Kidney (tissue), 14 donors: ENCODE measurements around the gene PPFIA4. TPM values are rescaled to one million over a fixed set of nuclear protein-coding genes. Genes with fewer than 3 reads are reported as not detected.
"Not testable (repeated sequence)": the region's sequence is repeated elsewhere in the genome, so short reads cannot be mapped to it uniquely, and the experiment has no call there.

ENCODE experiments used
- DNase-seq, 5 donors: peaks; one replicate each; pipeline ENCODE4 v3.0.0-alpha.2; 2013 to 2020
- FAIRE-seq: peaks from 2 replicates; lab custom pipeline; 2012; peaks lifted over from hg19 to GRCh38; lab: Jason Lieb, UNC
- H3K27ac ChIP-seq, 2 donors: one replicate each; pipeline ENCODE4 v1.7.0; 2013; ENCODE audit warnings: low read depth in 2 of 2, low read length in 2 of 2, inconsistent platforms in 1 of 2
- H3K27me3 ChIP-seq: one replicate; pipeline ENCODE4 v1.7.1; 2013; ENCODE audit warnings: low read length, inconsistent platforms; ENCODE audit not compliant: control insufficient read depth, insufficient read depth
- H3K36me3 ChIP-seq, 3 donors: one replicate each; pipeline versions ENCODE4 v1.7.0 to v1.7.1; 2013; ENCODE audit warnings: low read length in 3 of 3, control low read depth in 1 of 3, inconsistent platforms in 1 of 3; ENCODE audit not compliant: insufficient read depth in 3 of 3, control insufficient read depth in 2 of 3
- H3K4me1 ChIP-seq, 3 donors: one replicate each; pipeline versions ENCODE4 v1.7.0 to v1.7.1; 2013; ENCODE audit warnings: low read length in 3 of 3, inconsistent platforms in 1 of 3, low read depth in 1 of 3; ENCODE audit not compliant: control insufficient read depth in 2 of 3, insufficient read depth in 2 of 3
- H3K4me3 ChIP-seq, 3 donors: one replicate each; pipeline versions ENCODE4 v1.7.0 to v1.8.1; 2013; ENCODE audit warnings: low read length in 3 of 3, control low read depth in 1 of 3, inconsistent platforms in 1 of 3
- H3K9ac ChIP-seq, 3 donors: one replicate each; pipeline versions ENCODE4 v1.7.0 to v1.7.1; 2013; ENCODE audit warnings: low read length in 3 of 3, control low read depth in 1 of 3, inconsistent platforms in 1 of 3
- H3K9me3 ChIP-seq, 3 donors: one replicate each; pipeline versions ENCODE4 v1.7.0 to v1.7.1; 2013; ENCODE audit warnings: low read length in 3 of 3, control low read depth in 1 of 3, inconsistent platforms in 1 of 3; ENCODE audit not compliant: control insufficient read depth in 2 of 3, insufficient read depth in 1 of 3
- intact Hi-C: fragments of 100-400 bp; cut with DNase I; formaldehyde crosslinking; loops from one replicate; pipeline ENCODE4 v1.11.1; 2022
- polyA plus RNA-seq: library from polyadenylated mRNA; stranded (reverse); fragments of 350-450 nt; fragmentation: Illumina TruSeq; extraction: RNeasy Lipid Tissue Mini Kit (QIAGEN cat#74804); gene quantifications from one replicate; pipeline ENCODE4 v1.2.3, GENCODE V29; 2014; ENCODE audit warnings: low read depth, low replicate concordance; ENCODE audit not compliant: insufficient read depth
- total RNA-seq: library from RNA; stranded (reverse); fragmentation: NEBNext Ultra II Directional; extraction: Animal tissue kit (Norgen Biotek cat#: 25700); gene quantifications from one replicate; pipeline ENCODE4 v1.2.1, GENCODE V29; 2021
- TF ChIP-seq, protein P1 (sequence below): IDR thresholded peaks from 3 replicates; pipeline ENCODE4 v1.5.1; 2012; ENCODE audit warnings: mild to moderate bottlenecking, moderate library complexity, borderline replicate concordance; ENCODE audit not compliant: insufficient read depth; ENCODE audit errors: extremely low read depth
- donor health status: control.
- donor health status: control.
- donor health status: control.
- donor health status: control.
- donor health status: control.
- donor health status: DM: yes; HTN: yes; CAD: no.
- donor health status: Normal renal cell carcinoma (clear cell type).

Gene PPFIA4
- total and polyA plus RNA-seq, 2 donors from 2014 or later: 1.7 to 5.2 TPM

GRCh38 chr1:203001986-203002385, 24.3 kb upstream of the PPFIA4 start:
- Histone ChIP-seq H3K4me1 (no peaks in the 10 kb centered on the region), H3K36me3 (no peaks in the 10 kb centered on the region), H3K27ac (no peak overlapping the region), H3K27me3 (no peaks in the 10 kb centered on the region), H3K9ac (no peak overlapping the region), H3K4me3 (no peak overlapping the region), H3K9me3 (no peaks in the 10 kb centered on the region)
- TF ChIP-seq, protein P1, sequence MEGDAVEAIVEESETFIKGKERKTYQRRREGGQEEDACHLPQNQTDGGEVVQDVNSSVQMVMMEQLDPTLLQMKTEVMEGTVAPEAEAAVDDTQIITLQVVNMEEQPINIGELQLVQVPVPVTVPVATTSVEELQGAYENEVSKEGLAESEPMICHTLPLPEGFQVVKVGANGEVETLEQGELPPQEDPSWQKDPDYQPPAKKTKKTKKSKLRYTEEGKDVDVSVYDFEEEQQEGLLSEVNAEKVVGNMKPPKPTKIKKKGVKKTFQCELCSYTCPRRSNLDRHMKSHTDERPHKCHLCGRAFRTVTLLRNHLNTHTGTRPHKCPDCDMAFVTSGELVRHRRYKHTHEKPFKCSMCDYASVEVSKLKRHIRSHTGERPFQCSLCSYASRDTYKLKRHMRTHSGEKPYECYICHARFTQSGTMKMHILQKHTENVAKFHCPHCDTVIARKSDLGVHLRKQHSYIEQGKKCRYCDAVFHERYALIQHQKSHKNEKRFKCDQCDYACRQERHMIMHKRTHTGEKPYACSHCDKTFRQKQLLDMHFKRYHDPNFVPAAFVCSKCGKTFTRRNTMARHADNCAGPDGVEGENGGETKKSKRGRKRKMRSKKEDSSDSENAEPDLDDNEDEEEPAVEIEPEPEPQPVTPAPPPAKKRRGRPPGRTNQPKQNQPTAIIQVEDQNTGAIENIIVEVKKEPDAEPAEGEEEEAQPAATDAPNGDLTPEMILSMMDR: no peak
- FAIRE-seq (no peak), DNase-seq (no peak)
- intact Hi-C loops: no loop called here

- Histone ChIP-seq H3K9me3 (no peaks in the 10 kb centered on the region), H3K27me3 (no peaks in the 10 kb centered on the region), H3K36me3 (no peaks in the 10 kb centered on the region), H3K4me3 (no peak overlapping the region), H3K27ac (no peak overlapping the region), H3K9ac (no peak overlapping the region), H3K4me1 (no peaks in the 10 kb centered on the region)
- intact Hi-C loops: no loop called here
- TF ChIP-seq, protein P1: no peak
- DNase-seq (no peak), FAIRE-seq (no peak)
Measured at GRCh38 chr1:203002951-203003350, 23.3 kb upstream of the PPFIA4 start.

GRCh38 chr1:203005395-203006142, 20.7 kb upstream of the PPFIA4 start:
- intact Hi-C loops: not testable (repeated sequence)

GRCh38 chr1:203006948-203007871, 19.1 kb upstream of the PPFIA4 start, which contains the start of gene TMEM183A:
TMEM183A (plus strand) TSS chr1:203007374; CDS start chr1:203007466, 92 bp downstream.
- TF ChIP-seq, protein P1: no peak
- H3K36me3 ChIP-seq: peaks cover 0 to 9% (median 0%) of the 10 kb centered on the region in 3 donors
- H3K4me1 ChIP-seq: peaks cover 0 to 6% (median 3%) of the 10 kb centered on the region in 3 donors
- FAIRE-seq: no peak
- peak within 1 kb of the TSS; percentile 86 to 96 (median 91) for H3K9ac ChIP-seq
- H3K27me3 ChIP-seq: no peaks in the 10 kb centered on the region
- intact Hi-C loops: no loop called here
- H3K4me3 ChIP-seq: peak within 1 kb of the TSS; percentile 80 to 100 (median 96)
- peak; percentile 98 to 99 (median 99) for DNase-seq
- no peaks in the 10 kb centered on the region for H3K9me3 ChIP-seq
- peak within 1 kb of the TSS; percentile 69 to 93 for H3K27ac ChIP-seq

More at GRCh38 chr1:203005395-203006142, 20.7 kb upstream of the PPFIA4 start:
- H3K36me3 ChIP-seq, H3K27ac ChIP-seq, FAIRE-seq, H3K4me1 ChIP-seq, H3K9me3 ChIP-seq, DNase-seq, H3K9ac ChIP-seq, H3K27me3 ChIP-seq: not testable (repeated sequence)
- peak overlapping the region in 1 of 3 donors; percentile 80 for H3K4me3 ChIP-seq
